PFSK-1 (cell line): Measurements from ENCODE around the gene EYA4.

Experiments used
- POLR2AphosphoS5 ChIP-seq: IDR thresholded peaks from 2 replicates; pipeline ENCODE4 v1.6.1; 2012; ENCODE audit warnings: low read depth, mild to moderate bottlenecking, control low read depth, low read length, moderate library complexity
- REST ChIP-seq, 2 experiments: IDR thresholded peaks; 2 replicates each; pipeline versions ENCODE4 v1.6.1 to v1.8.0; 2011 to 2012; ENCODE audit warnings: low read depth in 2 of 2, low read length in 2 of 2, control low read depth in 1 of 2, inconsistent platforms in 1 of 2, mild to moderate bottlenecking in 1 of 2, moderate library complexity in 1 of 2; ENCODE audit not compliant: insufficient read depth in 1 of 2
- SIN3A ChIP-seq: IDR thresholded peaks from 2 replicates; pipeline ENCODE4 v1.6.1; 2012; ENCODE audit warnings: mild to moderate bottlenecking, low read length, moderate library complexity, borderline replicate concordance; ENCODE audit not compliant: insufficient read depth

GRCh38 chr6:133244519-133244918 lies 3.4 kb downstream of the EYA4 start:
- TF ChIP-seq REST (IDR thresholded peaks at IDR 0.05; ENCODE audit: insufficient read depth in 1 of 2, low read depth in 2 of 2, low read length in 2 of 2) (no peak), SIN3A (no peak), POLR2AphosphoS5 (no peak)
